OCI-LY7 (cell line): ENCODE measurements around the gene MAST1. TPM values are rescaled to one million over a fixed set of nuclear protein-coding genes. Genes with fewer than 3 reads are reported as not detected.

Source experiments
- BruUV-seq: library from RNA; stranded (reverse); fragments of 400-500 nt; replicated peaks from 2 replicates; lab custom pipeline; 2021; lab: Mats Ljungman, UMichigan
- CTCF ChIA-PET: fragments of 300-600 bp; sonication (Branson Sonifier 250); formaldehyde crosslinking; loops from one replicate; lab custom pipeline; 2022; ENCODE audit warnings: antibody characterized with exemption; ENCODE audit not compliant: unreplicated experiment; lab: Charles Lee
- POLR2A ChIA-PET: fragments of 300-600 bp; sonication (Branson Sonifier 250); formaldehyde crosslinking; loops from one replicate; lab custom pipeline; 2022; ENCODE audit warnings: antibody characterized with exemption; lab: Charles Lee
- DNase-seq: peaks from one replicate; pipeline ENCODE4 v3.0.0-alpha.2; 2015; ENCODE audit warnings: low spot score
- H2AFZ ChIP-seq: fragments of 200-600 bp; sonication (generic), shearing (Covaris generic); 2 replicates; pipeline ENCODE4 v1.6.1; 2014; ENCODE audit warnings: mild to moderate bottlenecking, antibody characterized with exemption, low read length, moderate library complexity
- H3K27ac ChIP-seq: fragments of 200-600 bp; sonication (generic); 2 replicates; pipeline ENCODE4 v1.5.1; 2014; ENCODE audit warnings: mixed run types, low read depth, mild to moderate bottlenecking, moderate library complexity, low read length, inconsistent platforms; ENCODE audit not compliant: poor library complexity, severe bottlenecking
- H3K36me3 ChIP-seq: fragments of 200-600 bp; sonication (generic); 2 replicates; pipeline ENCODE4 v1.6.1; 2014; ENCODE audit warnings: mild to moderate bottlenecking, antibody characterized with exemption, low read length, moderate library complexity, mixed read lengths; ENCODE audit not compliant: insufficient read depth
- H3K4me1 ChIP-seq: fragments of 200-600 bp; sonication (generic); 2 replicates; pipeline ENCODE4 v1.5.1; 2014; ENCODE audit warnings: mild to moderate bottlenecking, low read length; ENCODE audit not compliant: insufficient read depth, poor library complexity, severe bottlenecking
- H3K4me2 ChIP-seq: fragments of 200-600 bp; sonication (generic); 2 replicates; pipeline ENCODE4 v1.6.1; 2014; ENCODE audit warnings: mild to moderate bottlenecking, low read length
- H3K4me3 ChIP-seq: fragments of 200-600 bp; sonication (generic); 2 replicates; pipeline ENCODE4 v1.5.1; 2014; ENCODE audit warnings: mild to moderate bottlenecking, low read depth, low read length; ENCODE audit not compliant: poor library complexity, severe bottlenecking
- H3K79me2 ChIP-seq: fragments of 200-600 bp; sonication (generic); 2 replicates; pipeline ENCODE4 v1.6.1; 2016; ENCODE audit warnings: low read depth, mild to moderate bottlenecking, low read length, moderate library complexity, mixed read lengths; ENCODE audit not compliant: insufficient read depth
- H3K9me2 ChIP-seq: fragments of 200-600 bp; sonication (generic); 2 replicates; pipeline ENCODE4 v1.6.1; 2016; ENCODE audit warnings: mild to moderate bottlenecking, low read length, mixed read lengths; ENCODE audit not compliant: insufficient read depth
- H3K9me3 ChIP-seq: fragments of 200-600 bp; sonication (generic); 2 replicates; pipeline ENCODE4 v1.6.1; 2014; ENCODE audit warnings: mild to moderate bottlenecking, mixed run types, low read length, mixed read lengths
- H4K20me1 ChIP-seq: fragments of 200-600 bp; sonication (generic); 2 replicates; pipeline ENCODE4 v1.6.1; 2014; ENCODE audit warnings: mild to moderate bottlenecking, antibody characterized with exemption, low read length, moderate library complexity, mixed read lengths; ENCODE audit not compliant: insufficient read depth
- EZH2phosphoT487 ChIP-seq: fragments of 200-600 bp; sonication (generic); IDR thresholded peaks from 2 replicates; pipeline ENCODE4 v1.6.1; 2018; ENCODE audit warnings: low read depth, borderline replicate concordance, mild to moderate bottlenecking, mixed run types, antibody characterized with exemption, low read length, moderate library complexity, mixed read lengths
- intact Hi-C: fragments of 100-400 bp; cut with micrococcal nuclease; formaldehyde crosslinking; loops from one replicate; pipeline ENCODE4 v1.10.0; 2022; ENCODE audit not compliant: unreplicated experiment
- total RNA-seq, 2 experiments: library from RNA; depleted of rRNA in 1 of 2; stranded (reverse); fragments of >200 nt in 1 of 2; shearing (Covaris generic) in 1 of 2; gene quantifications; 2 replicates each; pipeline ENCODE4 v1.2.3, GENCODE V29; 2014 to 2022
- TF ChIP-seq, protein P1 (sequence below): fragments of 200-600 bp; sonication (generic); conservative IDR thresholded peaks from 2 replicates; pipeline ENCODE4 v1.5.1; 2014; ENCODE audit warnings: mild to moderate bottlenecking, antibody characterized with exemption, low read length, moderate library complexity, mixed read lengths

Gene MAST1
- total RNA-seq, 2 experiments from 2014 or later: 9.1 to 21.1 TPM

DNA sequence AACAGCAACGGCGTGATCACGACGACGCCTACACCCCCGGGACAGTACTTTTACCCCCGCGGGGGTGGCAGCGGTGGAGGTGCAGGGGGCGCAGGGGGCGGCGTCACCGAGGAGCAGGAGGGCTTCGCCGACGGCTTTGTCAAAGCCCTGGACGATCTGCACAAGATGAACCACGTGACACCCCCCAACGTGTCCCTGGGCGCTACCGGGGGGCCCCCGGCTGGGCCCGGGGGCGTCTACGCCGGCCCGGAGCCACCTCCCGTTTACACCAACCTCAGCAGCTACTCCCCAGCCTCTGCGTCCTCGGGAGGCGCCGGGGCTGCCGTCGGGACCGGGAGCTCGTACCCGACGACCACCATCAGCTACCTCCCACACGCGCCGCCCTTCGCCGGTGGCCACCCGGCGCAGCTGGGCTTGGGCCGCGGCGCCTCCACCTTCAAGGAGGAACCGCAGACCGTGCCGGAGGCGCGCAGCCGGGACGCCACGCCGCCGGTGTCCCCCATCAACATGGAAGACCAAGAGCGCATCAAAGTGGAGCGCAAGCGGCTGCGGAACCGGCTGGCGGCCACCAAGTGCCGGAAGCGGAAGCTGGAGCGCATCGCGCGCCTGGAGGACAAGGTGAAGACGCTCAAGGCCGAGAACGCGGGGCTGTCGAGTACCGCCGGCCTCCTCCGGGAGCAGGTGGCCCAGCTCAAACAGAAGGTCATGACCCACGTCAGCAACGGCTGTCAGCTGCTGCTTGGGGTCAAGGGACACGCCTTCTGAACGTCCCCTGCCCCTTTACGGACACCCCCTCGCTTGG, 46.1 kb upstream of the MAST1 start:
- H3K4me1 ChIP-seq: peaks cover 45% of the 10 kb centered on the region
- H3K4me3 ChIP-seq: peak overlapping the region; percentile 84
- no peaks in the 10 kb centered on the region; the same call in 1 of the 2 replicates for H4K20me1 ChIP-seq
- ChIA-PET POLR2A (interaction anchor here (0.6 to 2.2 kb wide), 7 partner anchors 8 to 58 kb away, joined by 3 to 10 read pairs (median 4); partner anchors contain the start of genes RNASEH2A, THSD8 and TRIR), CTCF (interaction anchor here (0.6 to 2.8 kb wide), 3 partner anchors 14 to 1385 kb away, joined by 3 to 20 read pairs (median 4); no protein-coding TSS in a partner anchor)
- H3K9me2 ChIP-seq: no peaks in the 10 kb centered on the region
- peak overlapping the region; percentile 77 for H3K27ac ChIP-seq
- TF ChIP-seq EZH2phosphoT487: no peak
- TF ChIP-seq, protein P1, sequence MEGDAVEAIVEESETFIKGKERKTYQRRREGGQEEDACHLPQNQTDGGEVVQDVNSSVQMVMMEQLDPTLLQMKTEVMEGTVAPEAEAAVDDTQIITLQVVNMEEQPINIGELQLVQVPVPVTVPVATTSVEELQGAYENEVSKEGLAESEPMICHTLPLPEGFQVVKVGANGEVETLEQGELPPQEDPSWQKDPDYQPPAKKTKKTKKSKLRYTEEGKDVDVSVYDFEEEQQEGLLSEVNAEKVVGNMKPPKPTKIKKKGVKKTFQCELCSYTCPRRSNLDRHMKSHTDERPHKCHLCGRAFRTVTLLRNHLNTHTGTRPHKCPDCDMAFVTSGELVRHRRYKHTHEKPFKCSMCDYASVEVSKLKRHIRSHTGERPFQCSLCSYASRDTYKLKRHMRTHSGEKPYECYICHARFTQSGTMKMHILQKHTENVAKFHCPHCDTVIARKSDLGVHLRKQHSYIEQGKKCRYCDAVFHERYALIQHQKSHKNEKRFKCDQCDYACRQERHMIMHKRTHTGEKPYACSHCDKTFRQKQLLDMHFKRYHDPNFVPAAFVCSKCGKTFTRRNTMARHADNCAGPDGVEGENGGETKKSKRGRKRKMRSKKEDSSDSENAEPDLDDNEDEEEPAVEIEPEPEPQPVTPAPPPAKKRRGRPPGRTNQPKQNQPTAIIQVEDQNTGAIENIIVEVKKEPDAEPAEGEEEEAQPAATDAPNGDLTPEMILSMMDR: no peak
- no peaks in the 10 kb centered on the region for H3K9me3 ChIP-seq
- no peaks in the 10 kb centered on the region for H3K36me3 ChIP-seq
- BruUV-seq: no TSS peak
- peaks cover 8% of the 10 kb centered on the region for H3K79me2 ChIP-seq
- intact Hi-C loops: loop anchor here (2.0 to 5.0 kb wide), 2 partner anchors 57 to 70 kb away; partner anchors contain the start of genes TNPO2 and TRIR
- no peak overlapping the region; the same call in 1 of the 2 replicates for H2AFZ ChIP-seq
- peak; percentile 91 for DNase-seq
- H3K4me2 ChIP-seq: peak overlapping the region; percentile 95

DNA sequence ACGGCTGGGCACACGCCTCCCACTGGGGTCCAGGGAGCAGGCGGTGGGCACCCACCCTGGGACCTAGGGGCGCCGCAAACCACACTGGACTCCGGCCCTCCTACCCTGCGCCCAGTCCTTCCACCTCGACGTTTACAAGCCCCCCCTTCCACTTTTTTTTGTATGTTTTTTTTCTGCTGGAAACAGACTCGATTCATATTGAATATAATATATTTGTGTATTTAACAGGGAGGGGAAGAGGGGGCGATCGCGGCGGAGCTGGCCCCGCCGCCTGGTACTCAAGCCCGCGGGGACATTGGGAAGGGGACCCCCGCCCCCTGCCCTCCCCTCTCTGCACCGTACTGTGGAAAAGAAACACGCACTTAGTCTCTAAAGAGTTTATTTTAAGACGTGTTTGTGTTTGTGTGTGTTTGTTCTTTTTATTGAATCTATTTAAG, 45.4 kb upstream of the MAST1 start:
- H3K27ac ChIP-seq: peak overlapping the region; percentile 77
- CTCF ChIA-PET: interaction anchor here (0.6 to 2.8 kb wide), 4 partner anchors 9 to 1386 kb away, joined by 3 to 20 read pairs (median 3); no protein-coding TSS in a partner anchor
- no peak for DNase-seq
- TF ChIP-seq EZH2phosphoT487: no peak
- TF ChIP-seq, protein P1: no peak
- peak overlapping the region; percentile 84 for H3K4me3 ChIP-seq
- no peaks in the 10 kb centered on the region for H3K9me3 ChIP-seq
- BruUV-seq: TSS peak; percentile 90
- H3K36me3 ChIP-seq: 0 out of 2 replicates have a peak, but pooled peaks cover 3% of the 10 kb centered on the region
- POLR2A ChIA-PET: interaction anchor here (0.6 to 2.2 kb wide), 7 partner anchors 9 to 59 kb away, joined by 3 to 5 read pairs (median 3); partner anchors contain the start of genes RNASEH2A, THSD8 and TRIR
- H4K20me1 ChIP-seq: no peaks in the 10 kb centered on the region; the same call in 1 of the 2 replicates
- H2AFZ ChIP-seq: no peak overlapping the region; the same call in 1 of the 2 replicates
- peak overlapping the region; percentile 95 for H3K4me2 ChIP-seq
- H3K79me2 ChIP-seq: peaks cover 8% of the 10 kb centered on the region
- H3K9me2 ChIP-seq: no peaks in the 10 kb centered on the region
- intact Hi-C loops: loop anchor here (2.0 to 5.0 kb wide), 2 partner anchors 58 to 71 kb away; partner anchors contain the start of genes TNPO2 and TRIR
- peaks cover 45% of the 10 kb centered on the region for H3K4me1 ChIP-seq
